GM19467 (cell line): ENCODE measurements around the gene PDE11A.

Source experiments
- ATAC-seq: cut with Tn5 transposase; IDR thresholded peaks from one replicate; pipeline ENCODE4 v1.9.1; 2021; ENCODE audit warnings: mild to moderate bottlenecking, moderate library complexity; ENCODE audit not compliant: unreplicated experiment

PDE11A gene

GRCh38 chr2:177930916-177931315, 141.7 kb downstream of the PDE11A start:
- no peak for ATAC-seq

DNA sequence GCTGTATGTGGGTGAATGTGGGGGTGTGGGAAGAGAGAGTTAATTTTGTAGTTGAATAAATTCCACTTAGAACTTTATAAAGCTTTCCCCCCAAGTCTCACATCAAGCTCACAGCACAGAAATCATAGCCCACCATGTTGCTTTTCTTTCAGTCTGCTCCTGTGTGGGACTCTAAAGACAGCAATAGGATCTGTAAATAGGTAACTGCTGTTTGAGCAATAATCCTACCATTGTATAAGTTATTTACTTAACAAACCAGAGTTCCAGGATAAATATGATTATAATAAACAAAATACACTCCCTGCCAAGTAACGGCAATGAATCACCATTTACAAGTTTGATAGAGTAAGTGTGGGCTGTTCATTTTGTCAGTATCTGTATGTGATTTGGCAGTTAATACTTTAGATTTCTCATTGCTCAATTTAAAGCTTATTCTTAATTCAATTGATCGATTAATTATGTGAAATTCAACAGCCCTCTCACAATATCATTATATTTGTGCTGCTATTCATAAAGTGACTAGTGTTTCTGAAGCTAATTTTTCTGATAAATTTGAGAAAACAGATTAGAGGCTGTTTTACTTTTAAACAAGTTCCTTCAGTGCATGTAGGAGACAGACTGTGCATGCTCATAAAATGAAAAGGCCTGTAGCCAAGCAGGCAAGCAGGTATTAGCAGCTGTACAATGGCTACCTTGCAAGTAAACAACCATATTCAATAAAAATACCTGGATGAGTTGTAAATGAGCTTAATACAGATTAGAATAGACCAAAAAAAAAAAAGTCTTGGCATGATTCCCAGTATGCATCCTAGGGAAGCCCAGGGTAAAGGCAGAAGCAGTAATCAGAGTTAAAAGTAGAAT, 142.7 kb downstream of the PDE11A start:
- ATAC-seq, result no peak

- ATAC-seq, result no peak
Observed at GRCh38 chr2:177923323-177923722, 149.3 kb downstream of the PDE11A start.

DNA sequence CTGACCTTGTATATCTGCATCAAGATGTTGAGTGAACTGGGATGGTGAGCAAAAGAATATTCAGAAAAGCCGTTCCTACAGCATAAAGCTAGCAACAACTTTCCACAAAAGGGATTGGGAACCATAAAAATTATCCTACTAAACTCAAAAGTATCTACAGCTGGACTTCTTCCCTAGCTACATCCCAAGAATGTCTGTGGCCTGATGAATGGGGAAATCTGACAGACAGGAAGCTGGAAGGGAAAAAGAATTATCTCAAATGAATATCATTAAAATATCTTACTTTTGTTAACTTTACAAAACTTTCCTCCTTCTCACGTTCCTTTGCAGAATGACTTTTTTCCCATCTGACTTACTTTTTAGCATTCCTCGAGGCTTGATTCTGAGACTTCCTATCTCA, 150.9 kb downstream of the PDE11A start:
- no peak for ATAC-seq

- no peak for ATAC-seq
Observed at GRCh38 chr2:177917169-177917568, 155.4 kb downstream of the PDE11A start.

- ATAC-seq, result no peak
Observed at GRCh38 chr2:177916342-177916741, 156.2 kb downstream of the PDE11A start.

GRCh38 chr2:177914247-177914646, 158.3 kb downstream of the PDE11A start:
- no peak for ATAC-seq

GRCh38 chr2:177909962-177910361, 162.6 kb downstream of the PDE11A start:
- no peak for ATAC-seq

DNA sequence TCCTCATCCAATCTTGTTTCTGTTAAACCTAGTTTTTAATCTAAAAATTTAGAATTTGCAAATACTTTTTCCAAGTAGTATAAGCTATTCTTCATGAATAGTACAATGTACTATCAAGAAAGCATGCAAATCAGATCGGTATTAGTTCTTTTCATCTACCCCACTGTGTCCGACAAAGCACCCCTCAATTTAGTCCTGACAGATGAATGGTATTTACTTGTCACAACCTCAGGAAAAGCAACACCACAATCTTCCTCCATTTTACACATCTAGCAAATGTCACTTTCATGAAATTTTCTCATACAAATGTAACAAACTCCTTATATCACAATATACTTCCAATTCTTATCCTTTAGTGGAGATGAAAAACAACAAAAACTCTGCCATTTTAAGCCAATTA, 163.8 kb downstream of the PDE11A start:
- no peak for ATAC-seq

- no peak for ATAC-seq
Observed at GRCh38 chr2:177908182-177908581, 164.4 kb downstream of the PDE11A start.

GRCh38 chr2:177906041-177906718, 166.4 kb downstream of the PDE11A start:
- ATAC-seq, result peak; percentile 92

- ATAC-seq, result no peak
Observed at GRCh38 chr2:177905640-177906039, 166.9 kb downstream of the PDE11A start.

GRCh38 chr2:177902395-177903163, 170.0 kb downstream of the PDE11A start:
- no peak for ATAC-seq

- ATAC-seq, result no peak
Observed at GRCh38 chr2:177900082-177900481, 172.5 kb downstream of the PDE11A start.

DNA sequence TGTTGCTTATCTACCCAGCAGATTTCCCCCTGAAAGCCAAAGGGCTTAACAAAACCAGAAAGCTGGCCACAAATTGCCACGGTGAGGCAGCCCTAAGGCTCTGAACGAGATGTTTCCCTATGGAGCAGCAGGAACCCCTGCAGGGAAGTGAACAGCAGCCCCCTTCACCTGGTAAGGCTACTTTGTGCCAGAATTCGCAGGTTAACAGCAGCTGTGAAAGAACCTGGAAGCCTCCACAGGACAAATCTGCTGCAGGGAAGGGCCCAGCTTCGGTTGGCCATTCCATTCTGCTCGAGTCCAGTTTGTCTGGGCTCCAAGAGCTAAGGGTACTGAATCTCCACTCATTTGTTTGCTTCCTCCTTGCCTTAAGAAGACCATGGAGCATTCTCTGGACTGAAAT, 175.3 kb downstream of the PDE11A start:
- ATAC-seq, result no peak

DNA sequence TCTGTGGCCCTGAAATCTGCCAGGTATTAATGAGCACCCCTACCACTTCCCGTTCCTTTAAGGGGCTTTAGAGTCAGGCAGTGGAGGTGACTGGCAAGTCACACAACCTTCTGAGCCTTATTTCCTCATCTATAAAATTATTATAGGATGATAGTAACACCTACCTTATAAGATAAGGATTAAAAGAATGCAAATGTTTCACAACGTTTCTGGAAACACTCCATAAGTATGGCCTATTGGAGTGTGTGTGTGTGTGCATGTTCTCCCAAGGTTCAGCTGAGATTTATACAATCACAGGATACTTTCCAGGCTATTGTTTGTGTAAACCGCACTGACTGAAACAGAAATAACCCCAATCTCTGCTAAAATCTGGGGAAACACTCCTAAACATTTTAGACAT, 176.0 kb downstream of the PDE11A start:
- ATAC-seq, result no peak

GRCh38 chr2:177894546-177894945, 178.0 kb downstream of the PDE11A start:
- no peak for ATAC-seq

- no peak for ATAC-seq
Observed at GRCh38 chr2:177893880-177894279, 178.7 kb downstream of the PDE11A start.

GRCh38 chr2:177891533-177891932, 181.0 kb downstream of the PDE11A start:
- ATAC-seq, result no peak

GRCh38 chr2:177889818-177890460, 182.6 kb downstream of the PDE11A start:
- ATAC-seq, result no peak

- no peak for ATAC-seq
Observed at GRCh38 chr2:177888581-177888980, 184.0 kb downstream of the PDE11A start.
